Right cardiac atrium (tissue), 5 donors: ENCODE data around the gene NPFFR1. TPM values are rescaled to one million over a fixed set of nuclear protein-coding genes. Genes with fewer than 3 reads are reported as not detected.

Experiments used
- ATAC-seq, 2 donors: fragments of 200-7000 bp; cut with Tn5 transposase; one replicate each; pipeline versions ENCODE4 v1.8.0 to v1.9.1; 2020; ENCODE audit warnings: moderate library complexity in 2 of 2, mild to moderate bottlenecking in 1 of 2
- DNase-seq, 3 donors: peaks; one replicate each; pipeline ENCODE4 v3.0.0-alpha.2; 2020
- H3K27ac ChIP-seq: one replicate; pipeline ENCODE4 v1.5.1; 2013; ENCODE audit warnings: mild to moderate bottlenecking, low read length, control low read depth, moderate library complexity
- H3K27me3 ChIP-seq: one replicate; pipeline ENCODE4 v1.6.1; 2013; ENCODE audit not compliant: control insufficient read depth, insufficient read depth
- H3K4me1 ChIP-seq: one replicate; pipeline ENCODE4 v1.6.1; 2013; ENCODE audit warnings: low read length; ENCODE audit not compliant: control insufficient read depth, insufficient read depth
- H3K4me3 ChIP-seq: one replicate; pipeline ENCODE4 v1.5.1; 2013; ENCODE audit warnings: low read length, control low read depth
- H3K9me3 ChIP-seq: one replicate; pipeline ENCODE4 v1.6.1; 2013; ENCODE audit warnings: low read length; ENCODE audit not compliant: control insufficient read depth
- WGBS: extraction: QIAGEN DNeasy Blood & Tissue Kit; methylation state at CpG from one replicate; pipeline ENCODE4 v1.1.7; 2013; 5-methylcytosine and 5-hydroxymethylcytosine counted together
- intact Hi-C, 4 donors: fragments of 100-400 bp; cut with DNase I; formaldehyde crosslinking; loops; one replicate each; pipeline versions ENCODE4 v1.11.0 to v1.14.0; 2022 to 2023
- polyA plus RNA-seq: library from polyadenylated mRNA; stranded (reverse); fragments of 200-250 nt; gene quantifications from one replicate; pipeline ENCODE4 v1.2.3, GENCODE V29; 2013
- total RNA-seq, 4 donors: library from RNA; stranded (reverse); fragmentation: NEBNext Ultra II Directional; extraction: Animal tissue kit (Norgen Biotek cat#: 25700); gene quantifications; one replicate each; pipeline ENCODE4 v1.2.1, GENCODE V29; 2021
- donor health status: healthy with polysubstance abuse.
- donor health status: DM: no; HTN: yes; CAD: no.
- donor health status: DM: no; HTN: no; CAD: no.
- donor health status: DM: no; HTN: yes; CAD: no; lungs with severe emphysema.
- donor health status: DM: yes; HTN: yes; CAD: no.

The NPFFR1 gene
- total and polyA plus RNA-seq, 5 donors, result 0.02 to 0.03 TPM; not detected in 3

- ATAC-seq (no peak), DNase-seq (peak in 1 of 3 donors; percentile 40)
- no peaks in the 10 kb centered on the region for H3K27me3 ChIP-seq
- intact Hi-C loops, result no loop called here
- WGBS, result 94% methylated on average over 9 of the region's 9 CpGs
- H3K27ac ChIP-seq, result no peak overlapping the region
- H3K9me3 ChIP-seq, result no peaks in the 10 kb centered on the region
- peaks cover 10% of the 10 kb centered on the region for H3K4me1 ChIP-seq
- no peak overlapping the region for H3K4me3 ChIP-seq
Observed at GRCh38 chr10:70323138-70323696, 39.4 kb upstream of the NPFFR1 start.

- peak in 1 of 3 donors; percentile 20 for DNase-seq
- Histone ChIP-seq H3K9me3 (no peaks in the 10 kb centered on the region), H3K4me1 (peaks cover 10% of the 10 kb centered on the region), H3K27ac (no peak overlapping the region), H3K4me3 (no peak overlapping the region), H3K27me3 (no peaks in the 10 kb centered on the region)
- intact Hi-C loops, result no loop called here
- ATAC-seq, result no peak
- WGBS, result 77% methylated on average over 19 of the region's 19 CpGs
Observed at GRCh38 chr10:70321897-70322890, 38.4 kb upstream of the NPFFR1 start.

- DNase-seq, result peak in 1 of 3 donors; percentile 3
- 67% methylated on average over 5 of the region's 5 CpGs for WGBS
- Histone ChIP-seq H3K4me3 (no peak overlapping the region), H3K4me1 (peaks cover 10% of the 10 kb centered on the region), H3K9me3 (no peaks in the 10 kb centered on the region), H3K27me3 (no peaks in the 10 kb centered on the region), H3K27ac (peak overlapping the region; percentile 14)
- intact Hi-C loops, result no loop called here
- ATAC-seq, result no peak
Observed at GRCh38 chr10:70321233-70321632, 37.4 kb upstream of the NPFFR1 start.

GRCh38 chr10:70320751-70321150 is 36.9 kb upstream of the NPFFR1 start:
- H3K4me3 ChIP-seq, result no peak overlapping the region
- peak overlapping the region; percentile 9 for H3K27ac ChIP-seq
- H3K9me3 ChIP-seq, result no peaks in the 10 kb centered on the region
- H3K4me1 ChIP-seq, result peaks cover 10% of the 10 kb centered on the region
- ATAC-seq, result peak; percentile 9 to 33
- no peaks in the 10 kb centered on the region for H3K27me3 ChIP-seq
- WGBS, result 54% methylated on average over 5 of the region's 5 CpGs
- intact Hi-C loops, result no loop called here
- peak in 1 of 3 donors; percentile 52 for DNase-seq

- no peak overlapping the region for H3K4me3 ChIP-seq
- peaks cover 10% of the 10 kb centered on the region for H3K4me1 ChIP-seq
- ATAC-seq (no peak), DNase-seq (peak in 1 of 3 donors; percentile 17)
- H3K27me3 ChIP-seq, result no peaks in the 10 kb centered on the region
- intact Hi-C loops, result no loop called here
- 90% methylated on average over 5 of the region's 5 CpGs for WGBS
- no peak overlapping the region for H3K27ac ChIP-seq
- no peaks in the 10 kb centered on the region for H3K9me3 ChIP-seq
Observed at GRCh38 chr10:70319824-70320223, 36.0 kb upstream of the NPFFR1 start.

GRCh38 chr10:70319183-70319582 is 35.4 kb upstream of the NPFFR1 start:
- DNase-seq, result no peak
- WGBS, result 89% methylated on average over 6 of the region's 6 CpGs
- H3K27me3 ChIP-seq, result no peaks in the 10 kb centered on the region
- ATAC-seq, result no peak
- H3K4me1 ChIP-seq, result peaks cover 10% of the 10 kb centered on the region
- H3K4me3 ChIP-seq, result no peak overlapping the region
- H3K27ac ChIP-seq, result no peak overlapping the region
- intact Hi-C loops, result no loop called here
- no peaks in the 10 kb centered on the region for H3K9me3 ChIP-seq

- Histone ChIP-seq H3K9me3 (no peaks in the 10 kb centered on the region), H3K27me3 (no peaks in the 10 kb centered on the region), H3K27ac (no peak overlapping the region), H3K4me1 (peaks cover 7% of the 10 kb centered on the region), H3K4me3 (no peak overlapping the region)
- DNase-seq (peak in 1 of 3 donors; percentile 20), ATAC-seq (no peak)
- intact Hi-C loops, result no loop called here
- 96% methylated on average over 5 of the region's 5 CpGs for WGBS
Observed at GRCh38 chr10:70317943-70318318, 34.1 kb upstream of the NPFFR1 start.

- Histone ChIP-seq H3K27ac (no peak overlapping the region), H3K27me3 (no peaks in the 10 kb centered on the region), H3K4me1 (peaks cover 7% of the 10 kb centered on the region), H3K4me3 (no peak overlapping the region), H3K9me3 (no peaks in the 10 kb centered on the region)
- DNase-seq, result no peak
- intact Hi-C loops, result no loop called here
- no peak for ATAC-seq
- WGBS, result 87% methylated on average over 5 of the region's 5 CpGs
Observed at GRCh38 chr10:70317272-70317942, 33.6 kb upstream of the NPFFR1 start.

GRCh38 chr10:70315815-70316214 is 32.0 kb upstream of the NPFFR1 start:
- Histone ChIP-seq H3K27me3 (no peaks in the 10 kb centered on the region), H3K4me1 (peaks cover 4% of the 10 kb centered on the region), H3K27ac (no peak overlapping the region), H3K9me3 (no peaks in the 10 kb centered on the region), H3K4me3 (no peak overlapping the region)
- ATAC-seq (no peak), DNase-seq (peak in 1 of 3 donors; percentile 25)
- intact Hi-C loops, result no loop called here
- 96% methylated on average over 5 of the region's 5 CpGs for WGBS

- ATAC-seq (no peak), DNase-seq (no peak)
- H3K9me3 ChIP-seq, result no peaks in the 10 kb centered on the region
- no peak overlapping the region for H3K4me3 ChIP-seq
- H3K4me1 ChIP-seq, result no peaks in the 10 kb centered on the region
- 81% methylated on average over 2 of the region's 2 CpGs for WGBS
- H3K27me3 ChIP-seq, result no peaks in the 10 kb centered on the region
- no peak overlapping the region for H3K27ac ChIP-seq
- intact Hi-C loops, result no loop called here
Observed at GRCh38 chr10:70315276-70315675, 31.5 kb upstream of the NPFFR1 start.

- DNase-seq, result peak in 2 of 3 donors; percentile 61 to 70
Observed at GRCh38 chr10:70312972-70313371, 29.2 kb upstream of the NPFFR1 start.

More at GRCh38 chr10:70312972-70313371, 29.2 kb upstream of the NPFFR1 start:
- Histone ChIP-seq H3K27me3 (no peaks in the 10 kb centered on the region), H3K27ac (no peak overlapping the region), H3K4me3 (no peak overlapping the region), H3K4me1 (no peaks in the 10 kb centered on the region), H3K9me3 (no peaks in the 10 kb centered on the region)
- intact Hi-C loops, result no loop called here
- ATAC-seq, result peak; percentile 43 to 61
- WGBS, result 62% methylated on average over 4 of the region's 4 CpGs
